ENCODE data around the gene CDH26.

Gene CDH26

DNA sequence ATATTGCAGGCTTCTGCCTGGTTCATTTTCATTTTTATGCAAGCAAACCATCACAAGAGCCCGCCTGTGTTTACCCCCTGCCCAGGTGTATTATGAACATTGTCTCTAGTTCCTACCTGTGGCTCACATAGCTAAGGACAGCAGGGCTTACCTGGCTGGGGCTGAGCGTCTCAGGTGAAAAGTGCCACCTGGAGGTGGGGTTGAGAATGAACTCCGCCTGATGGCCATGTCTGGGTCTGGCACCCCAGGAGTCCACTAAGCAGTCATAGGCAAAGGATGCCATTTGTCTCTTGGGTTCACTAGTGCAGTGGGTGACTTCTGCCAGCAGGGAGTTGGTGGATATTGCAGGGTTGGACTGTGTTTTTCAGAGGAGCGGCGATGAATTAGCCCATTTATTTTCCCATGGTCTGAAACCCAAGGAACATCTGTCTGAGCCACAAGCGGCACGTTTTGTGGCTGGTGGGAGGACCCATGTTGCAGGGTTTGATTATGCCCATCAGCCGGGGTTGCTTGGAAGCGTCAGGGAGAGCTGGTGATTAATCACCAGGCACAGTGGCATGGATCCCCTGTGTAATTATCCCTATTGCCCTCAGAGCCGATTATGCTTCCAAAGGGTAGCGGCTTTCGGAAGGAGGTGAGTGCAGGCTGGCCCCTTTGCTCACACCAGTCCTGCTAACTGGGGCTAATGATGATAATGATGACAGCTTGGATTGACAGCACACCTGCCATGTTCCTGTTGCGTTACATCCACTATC, 92.1 kb downstream of the CDH26 start:
- DNase-seq: no peak

DNA sequence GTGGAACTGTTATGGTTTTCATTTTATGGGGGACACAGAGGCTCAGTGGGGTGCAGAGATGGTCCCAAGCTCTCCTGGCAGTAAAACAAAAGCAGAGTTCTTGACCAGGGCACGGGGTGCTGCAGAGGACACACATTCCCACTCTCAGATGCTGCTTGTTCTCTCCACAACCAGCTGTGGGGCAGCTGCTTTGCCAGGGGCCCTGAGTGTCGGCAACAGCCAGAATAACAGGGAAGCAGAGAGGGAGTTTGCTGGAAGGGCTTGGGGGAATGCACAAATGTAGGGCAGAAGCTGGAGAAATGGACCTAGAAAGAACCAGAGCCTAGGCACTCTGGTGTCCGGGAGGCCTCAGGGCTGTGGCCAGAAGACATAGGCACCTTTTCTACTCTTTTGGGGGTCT, 93.7 kb downstream of the CDH26 start:
- no peak for DNase-seq

DNA sequence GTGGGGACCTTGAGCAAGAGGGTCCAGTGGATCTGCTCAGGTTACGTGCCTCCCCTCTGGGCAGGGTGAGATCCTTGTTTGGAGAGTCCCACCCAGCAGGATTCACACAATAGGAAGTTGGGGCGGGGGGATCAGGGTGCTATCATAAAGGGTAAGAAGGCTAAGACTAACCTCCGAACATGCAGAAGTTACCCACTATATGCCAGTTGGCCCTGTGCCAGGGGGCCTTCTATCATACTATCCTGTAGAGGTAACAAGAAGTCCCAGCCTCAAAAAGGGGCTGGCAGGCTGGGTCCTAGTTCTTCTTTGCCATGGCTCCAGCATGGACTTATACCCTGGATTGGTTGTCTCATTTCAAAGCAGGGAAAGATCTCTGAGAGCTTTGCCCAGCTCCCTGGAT, 94.1 kb downstream of the CDH26 start:
- no peak for DNase-seq

DNA sequence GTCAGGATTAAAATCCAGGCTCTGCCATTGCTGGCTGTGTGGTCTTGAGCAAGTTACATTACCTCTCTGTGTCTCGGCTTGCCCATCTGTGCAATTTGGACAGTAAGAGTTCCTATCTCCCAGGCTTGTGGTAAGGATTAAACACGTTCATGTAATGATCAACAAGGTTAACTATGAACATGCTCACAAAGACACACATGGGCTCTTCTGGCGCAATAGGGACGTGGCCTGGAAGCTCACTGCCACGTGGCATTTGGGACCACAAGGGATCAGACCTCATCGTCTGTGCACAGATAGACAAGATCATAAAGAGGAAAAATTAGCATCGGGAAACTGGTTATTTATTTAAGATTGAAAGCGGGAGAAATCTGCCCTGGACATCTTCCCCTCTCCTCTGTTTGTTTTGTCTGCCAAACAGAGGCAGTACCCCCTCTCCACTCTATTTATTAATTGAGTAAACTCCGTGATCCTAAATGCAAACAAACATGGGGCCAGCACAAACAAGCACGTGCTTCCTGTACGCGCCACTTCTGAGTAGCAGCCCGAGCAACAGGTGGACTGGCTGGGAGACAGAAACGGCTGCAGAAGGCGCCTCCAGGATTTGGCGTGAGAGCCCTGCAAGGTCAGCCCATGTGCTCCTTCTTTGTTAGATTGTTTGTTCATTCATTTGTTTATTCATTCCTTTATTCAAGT, 95.0 kb downstream of the CDH26 start:
- DNase-seq: no peak

DNA sequence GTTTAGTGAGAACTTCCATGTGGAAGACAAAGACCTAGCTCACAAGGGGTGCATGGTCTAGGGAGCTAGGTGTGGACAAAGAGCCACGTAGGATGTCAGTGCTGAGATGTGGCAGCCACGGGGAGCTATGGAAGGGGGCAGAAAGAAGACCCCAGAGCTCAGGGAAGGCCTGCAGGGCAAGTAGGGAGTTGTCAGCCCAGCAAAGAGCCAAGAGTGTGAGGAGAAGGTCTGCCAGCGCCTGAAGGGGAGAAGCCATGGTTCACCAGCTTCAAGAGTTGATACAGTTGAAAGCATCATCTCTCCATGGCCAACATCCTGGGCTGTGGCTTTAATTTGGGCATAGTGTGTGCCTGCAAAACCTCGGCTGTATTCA, 95.6 kb downstream of the CDH26 start:
- DNase-seq: no peak

DNA sequence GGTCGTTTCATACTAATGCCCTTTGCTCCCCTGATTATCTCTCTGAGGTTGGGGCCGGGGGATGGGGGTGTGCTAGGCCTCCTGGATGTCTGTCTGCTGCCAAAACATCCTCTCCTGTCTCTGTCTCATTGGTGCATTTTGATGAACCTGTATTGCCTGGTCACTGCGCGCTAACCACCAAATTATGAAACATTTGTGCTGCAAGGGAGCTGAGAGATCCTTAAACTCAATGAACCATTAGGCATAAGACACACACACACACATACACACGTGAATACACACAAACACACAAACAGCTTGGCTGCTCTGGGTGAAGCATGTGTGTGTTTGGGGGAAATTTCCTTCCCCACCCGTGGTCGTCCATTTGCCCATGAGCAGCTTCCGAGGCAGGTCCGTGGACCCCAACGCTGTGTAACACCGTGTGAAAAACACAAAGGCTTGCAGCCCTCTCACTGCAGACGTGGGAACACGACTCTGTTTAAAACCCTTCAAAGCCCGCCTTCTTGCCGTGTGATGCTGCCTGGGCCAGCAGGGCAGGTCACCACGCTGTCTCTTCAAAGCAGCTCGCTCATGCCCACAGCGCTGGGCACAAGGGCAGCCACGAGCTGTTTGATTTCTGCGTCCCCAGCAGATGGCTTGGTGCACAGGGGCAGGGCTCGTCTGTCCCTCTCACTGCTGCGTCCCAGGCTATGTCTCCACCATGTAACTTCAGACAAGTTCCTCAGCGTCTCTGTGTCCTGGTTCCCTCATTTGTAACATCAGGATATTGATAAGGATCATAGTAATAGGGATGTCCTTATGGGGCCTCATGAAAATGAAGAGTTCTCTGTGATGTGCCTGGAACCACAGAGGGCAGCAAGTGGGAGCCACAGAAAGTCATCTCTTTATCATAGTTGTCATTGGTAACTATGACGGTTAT, 96.8 kb downstream of the CDH26 start:
- no peak for DNase-seq

DNA sequence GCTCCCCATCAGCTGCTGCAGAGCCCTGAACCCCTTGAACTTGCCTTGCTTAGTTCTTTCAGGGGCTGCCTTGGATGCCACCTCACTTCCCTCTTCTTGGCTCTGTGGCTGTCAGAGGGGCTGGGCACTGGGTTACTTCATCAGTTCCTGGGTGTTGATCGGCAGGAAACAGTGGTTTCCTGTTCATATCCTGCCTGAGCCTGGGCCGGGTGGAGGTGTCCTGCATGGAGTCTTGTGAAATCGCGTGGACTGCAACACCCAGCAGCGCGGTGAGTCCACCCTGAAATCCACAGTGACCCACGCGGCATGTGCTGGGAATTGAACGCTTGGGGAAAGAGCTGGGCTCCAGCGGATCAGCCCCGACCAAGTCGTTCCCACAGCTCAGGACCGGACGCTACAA, 97.5 kb downstream of the CDH26 start:
- DNase-seq: no peak

DNA sequence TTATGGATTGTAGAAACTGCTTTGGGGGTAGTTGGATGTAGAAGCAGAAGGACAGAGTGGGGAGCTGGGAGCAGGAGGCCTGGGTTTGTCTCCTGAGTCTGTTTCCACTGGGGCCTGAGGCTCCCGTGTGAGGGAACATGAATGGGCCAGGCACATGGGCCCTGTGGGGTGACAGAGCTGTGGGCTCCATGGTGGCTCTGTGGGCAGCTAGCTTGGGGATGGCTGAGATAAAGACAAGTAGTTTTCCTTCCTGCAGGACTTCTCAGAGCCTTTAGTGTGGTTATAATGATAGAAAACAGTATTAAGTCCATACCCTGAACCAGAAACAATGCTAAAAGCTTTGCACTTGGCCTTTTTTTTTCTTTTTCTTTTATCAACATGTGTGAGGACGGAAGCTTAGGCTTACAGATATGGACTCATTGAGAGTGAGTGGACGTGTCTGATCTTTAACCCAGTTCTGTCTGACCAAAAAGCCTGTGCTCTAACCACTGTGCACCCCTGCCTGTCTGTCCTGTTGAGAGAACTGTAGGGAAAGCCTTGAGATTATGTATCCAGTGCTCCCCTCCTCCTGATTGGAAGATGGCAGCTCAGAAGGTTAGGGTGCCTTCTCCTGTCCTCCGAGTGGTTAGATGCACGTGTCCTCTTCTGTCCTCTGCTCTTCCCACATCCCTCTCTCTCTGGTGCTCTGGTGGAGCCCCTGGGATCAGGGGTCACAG, 98.3 kb downstream of the CDH26 start:
- DNase-seq: no peak

DNA sequence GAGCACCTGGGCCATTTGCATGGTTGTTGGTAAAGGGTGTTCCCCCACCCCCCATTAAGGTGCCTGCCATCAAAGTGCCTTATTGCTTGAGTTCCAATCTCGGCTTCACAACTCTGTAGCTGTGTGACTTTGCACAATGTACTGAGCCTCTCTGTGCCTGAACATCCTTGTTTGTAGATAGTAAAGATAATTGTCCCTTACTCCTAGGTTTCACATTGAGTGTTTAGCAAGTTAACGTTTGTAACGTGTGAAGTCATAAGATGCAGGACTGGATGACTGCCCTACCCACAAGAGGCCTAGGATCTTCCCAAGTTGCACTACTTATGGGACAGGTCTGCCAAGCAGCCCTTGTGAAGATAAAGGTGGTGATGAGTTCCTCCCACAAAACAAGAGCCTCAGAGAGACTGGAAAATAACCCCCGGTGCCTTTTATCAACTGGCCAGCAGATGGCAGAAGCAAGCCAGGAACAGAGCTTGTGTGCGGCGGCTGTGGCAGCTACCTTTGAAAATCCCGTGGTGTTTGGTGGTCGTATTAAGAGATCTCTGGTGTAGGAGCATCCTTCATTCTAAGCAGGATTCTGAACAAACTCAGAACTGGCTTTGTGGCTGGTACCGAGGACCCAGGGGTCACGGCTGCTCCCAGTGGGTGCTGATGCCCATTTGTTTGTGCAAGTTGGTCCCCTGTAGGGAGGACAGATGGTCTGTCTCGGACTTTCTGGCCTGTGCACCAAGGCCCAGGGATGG, 99.1 kb downstream of the CDH26 start:
- DNase-seq: peak; percentile 14

DNA sequence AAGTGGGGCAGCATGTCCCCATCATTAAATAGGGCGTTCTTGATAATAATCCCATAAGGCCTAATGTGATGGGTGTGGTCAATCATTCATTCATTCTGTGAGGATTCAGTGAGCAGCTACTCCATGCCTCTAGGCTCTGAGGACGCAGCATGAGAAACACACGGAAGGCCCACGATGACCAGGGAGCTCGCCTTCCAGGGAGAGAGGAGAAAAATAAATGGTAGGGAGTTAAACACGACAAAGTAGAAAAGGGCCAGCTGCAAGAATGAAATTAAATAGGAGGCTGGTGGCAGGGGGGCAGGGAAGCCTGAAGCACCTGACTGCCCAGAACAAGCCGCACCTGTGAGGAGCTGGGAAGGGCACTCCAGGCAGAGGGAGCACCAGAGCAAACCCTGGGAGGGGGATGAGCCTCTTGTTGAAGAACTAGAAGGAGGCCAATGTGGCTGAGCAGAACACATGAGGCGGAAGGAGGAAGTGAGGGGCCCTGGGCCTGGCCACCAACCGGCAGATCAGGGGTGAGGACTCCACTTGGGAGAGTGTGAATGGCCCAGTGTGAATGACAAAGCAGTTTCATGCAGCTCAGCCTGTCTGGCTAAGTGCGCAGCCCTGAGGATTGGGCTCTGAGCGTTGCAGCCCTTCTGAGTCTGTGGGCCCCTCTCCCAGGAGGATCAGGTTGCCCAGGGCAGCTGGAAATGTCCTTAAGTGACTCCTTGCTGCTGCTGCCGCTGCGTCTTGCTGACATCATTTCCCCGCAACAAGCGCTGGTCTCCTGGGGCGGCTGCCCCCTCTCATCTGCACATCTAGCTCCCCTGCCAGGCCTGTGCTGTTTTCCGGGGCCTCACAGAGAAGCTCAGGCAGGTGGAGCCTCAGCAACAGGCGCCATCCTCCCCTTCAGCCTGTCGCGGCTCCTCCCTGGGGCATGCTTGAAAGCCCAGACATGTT, 99.9 kb downstream of the CDH26 start:
- DNase-seq: no peak

DNA sequence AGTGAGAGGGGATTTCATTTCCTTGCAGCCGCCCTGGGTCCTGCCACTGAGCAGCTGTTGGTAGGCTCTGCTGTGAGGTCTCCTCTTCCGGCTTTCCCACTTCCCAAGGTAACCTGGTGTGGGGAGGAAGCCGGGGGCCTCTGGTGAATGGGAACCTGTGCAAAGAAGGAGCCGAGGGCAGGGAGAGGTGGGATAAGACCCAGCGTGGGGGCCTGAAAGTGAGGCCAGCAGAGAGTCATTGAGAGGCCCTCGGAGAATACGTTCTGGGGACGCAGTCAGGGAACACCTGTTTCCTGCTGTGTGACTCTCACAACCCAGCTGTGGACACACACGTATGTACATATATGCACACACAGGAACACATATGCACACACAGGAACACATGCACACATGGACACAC, 100.7 kb downstream of the CDH26 start:
- no peak for DNase-seq

DNA sequence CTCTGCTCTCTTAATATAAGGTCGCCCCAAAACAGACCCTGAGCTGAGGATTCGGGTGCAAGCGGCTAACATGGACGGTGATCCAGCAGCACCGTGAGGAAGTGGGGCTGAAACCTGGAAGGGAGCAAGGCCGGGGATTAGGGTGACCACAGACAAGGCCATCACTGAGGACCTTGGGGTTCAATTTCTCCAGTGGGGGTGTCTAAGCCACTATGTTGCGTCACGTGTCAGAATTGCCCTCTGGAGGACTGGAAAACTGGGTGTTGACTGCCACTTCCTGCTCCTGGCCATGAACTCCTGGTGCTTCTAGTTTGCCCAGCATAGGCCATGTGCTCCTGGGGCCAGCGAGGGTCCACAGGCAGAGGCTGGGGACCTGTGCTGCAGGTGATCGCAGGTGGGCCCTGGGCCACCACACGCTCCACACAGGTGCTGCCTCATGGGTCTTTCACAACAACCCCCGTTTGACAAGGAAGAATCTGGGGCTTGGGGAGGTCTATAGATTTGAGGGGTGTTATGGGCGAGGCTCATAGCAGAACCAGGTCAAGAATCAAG, 101.9 kb downstream of the CDH26 start:
- DNase-seq: no peak

DNA sequence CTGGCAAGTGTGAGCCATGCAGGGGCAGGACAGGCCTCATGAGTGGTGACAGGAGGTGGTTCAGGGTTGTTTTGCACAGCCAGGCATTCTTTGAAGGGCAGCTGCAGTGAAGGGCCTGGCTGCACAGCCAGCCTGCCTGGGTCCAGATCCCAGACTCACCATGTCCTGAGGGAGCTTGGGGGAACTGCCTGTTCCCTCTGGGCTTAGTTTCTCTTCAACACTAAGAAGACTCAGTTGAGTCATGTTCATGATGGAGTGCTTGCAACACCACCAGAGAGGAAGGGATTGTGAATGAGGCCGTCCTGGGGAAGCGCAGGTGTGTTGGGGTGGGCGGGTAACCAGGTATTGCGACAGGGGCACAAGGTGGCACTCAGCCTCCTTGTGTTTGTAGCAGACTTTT, 102.4 kb downstream of the CDH26 start:
- DNase-seq: no peak

DNA sequence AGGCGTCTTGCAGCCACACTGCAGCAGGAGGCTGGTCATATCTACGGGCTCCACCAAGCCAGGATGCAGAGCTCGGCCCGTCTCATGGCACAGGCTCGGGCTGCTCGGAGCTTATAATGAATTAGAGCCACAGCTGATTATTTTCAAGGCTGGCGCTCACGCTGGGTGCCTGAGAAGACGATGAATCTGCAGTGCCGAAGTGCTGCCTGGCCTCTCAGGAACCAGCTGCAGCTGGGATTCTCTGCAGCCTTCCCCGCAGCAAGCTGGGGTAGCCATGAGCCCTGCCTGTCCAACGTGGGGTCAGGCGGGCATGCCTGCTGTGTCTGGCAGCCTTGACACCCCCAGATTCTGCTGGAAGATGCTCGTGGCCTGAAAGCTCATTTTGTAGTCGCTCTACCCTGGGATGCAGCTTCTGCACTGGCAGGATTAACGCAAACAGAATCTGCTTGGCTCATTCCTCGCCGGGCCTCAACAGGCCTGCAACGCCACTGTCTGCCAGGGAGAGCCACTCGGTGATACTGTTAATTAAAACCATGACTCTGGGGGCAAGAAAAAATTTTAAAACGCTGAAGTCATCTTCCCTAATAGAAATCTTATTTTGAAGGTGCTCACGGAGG, 104.3 kb downstream of the CDH26 start:
- DNase-seq: no peak

DNA sequence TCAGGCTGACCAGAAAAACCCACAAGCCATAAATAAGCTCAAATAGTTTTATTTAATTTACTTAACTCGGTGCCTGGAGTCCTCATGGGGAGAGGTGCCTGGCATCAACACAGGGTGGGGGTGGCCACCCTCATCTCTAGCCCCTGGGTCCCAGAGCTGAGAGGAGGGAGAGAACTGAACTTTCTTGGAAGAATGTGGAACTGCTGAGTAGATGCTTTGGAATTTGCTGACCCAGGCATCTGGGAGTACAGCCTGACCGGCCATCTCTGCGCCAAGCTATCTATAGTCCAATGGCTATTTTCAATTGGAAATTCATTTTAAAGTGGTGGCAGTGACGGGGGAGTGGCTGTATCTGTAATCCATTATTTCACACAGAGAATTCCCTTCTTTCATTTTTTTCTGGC, 104.8 kb downstream of the CDH26 start:
- no peak for DNase-seq

DNA sequence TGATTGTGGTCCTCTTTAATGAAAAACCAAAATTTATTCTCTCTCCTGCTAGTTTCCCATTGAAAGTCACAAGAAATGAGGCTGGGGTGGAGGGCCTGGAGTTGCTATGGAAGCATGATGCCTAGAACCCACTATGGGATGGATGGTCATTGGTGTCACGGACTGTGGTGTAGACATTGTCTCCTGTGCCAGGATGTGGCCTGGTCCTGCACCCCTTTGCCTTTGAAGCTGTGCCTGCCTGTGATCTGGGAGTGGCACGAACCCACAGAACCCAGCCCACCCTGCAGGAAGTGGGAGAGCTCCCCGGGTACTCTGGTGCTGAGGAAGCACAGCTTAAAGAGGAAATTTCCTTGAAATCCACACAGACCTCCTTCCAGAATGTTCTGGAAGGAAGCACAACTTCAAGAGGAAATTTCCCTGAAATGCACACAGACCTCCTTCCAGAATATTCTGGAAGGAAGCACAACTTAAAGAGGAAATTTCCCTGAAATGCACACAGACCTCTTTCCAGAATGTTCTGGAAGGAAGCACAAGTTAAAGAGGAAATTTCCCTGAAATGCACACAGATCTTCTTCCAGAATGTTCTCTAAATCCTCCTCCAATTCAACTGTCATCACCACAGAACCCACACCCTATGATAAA, 105.6 kb downstream of the CDH26 start:
- DNase-seq: no peak
